Uterus (tissue), 2 donors: ENCODE data around the gene BCR.

Experiments used
- CTCF ChIP-seq, 4 experiments: fragments of 200-600 bp in 2 of 4; fragments of 450-650 bp in 2 of 4; sonication (generic) in 2 of 4; IDR thresholded peaks; one replicate each; pipeline ENCODE4 v1.5.1; 2016 to 2019; ENCODE audit warnings: antibody characterized with exemption in 4 of 4, mild to moderate bottlenecking in 2 of 4, moderate library complexity in 1 of 4
- POLR2A ChIP-seq, 2 donors: fragments of 450-650 bp; IDR thresholded peaks; one replicate each; pipeline ENCODE4 v1.6.1; 2016; ENCODE audit warnings: antibody characterized with exemption in 2 of 2, mild to moderate bottlenecking in 1 of 2, moderate library complexity in 1 of 2

- TF ChIP-seq CTCF (IDR thresholded peaks at IDR 0.05) = no peak
- TF ChIP-seq POLR2A (IDR thresholded peaks at IDR 0.05) = no peak
Measured at GRCh38 chr22:23210428-23211170, 30.3 kb downstream of the BCR start.
